Adrenal gland (tissue), 5 donors: ENCODE results near the gene SORBS2.

Source experiments
- POLR2A ChIP-seq, 2 donors: fragments of 450-650 bp; IDR thresholded peaks; one replicate each; pipeline ENCODE4 v1.6.1; 2017; ENCODE audit warnings: antibody characterized with exemption in 2 of 2, mild to moderate bottlenecking in 2 of 2, moderate library complexity in 1 of 2
- TF ChIP-seq, protein P1 (sequence below), 6 experiments: fragments of 450-650 bp in 4 of 6; fragments of 200-600 bp in 2 of 6; sonication (generic) in 1 of 6; IDR thresholded peaks; 1 replicate in 5 of 6; 2 replicates in 1 of 6; pipeline versions ENCODE4 v1.5.1 to v1.8.0; 2016 to 2021; ENCODE audit warnings: antibody characterized with exemption in 6 of 6, mild to moderate bottlenecking in 2 of 6, moderate library complexity in 1 of 6
- donor health status: DM: no; HTN: no; CAD: no.

DNA sequence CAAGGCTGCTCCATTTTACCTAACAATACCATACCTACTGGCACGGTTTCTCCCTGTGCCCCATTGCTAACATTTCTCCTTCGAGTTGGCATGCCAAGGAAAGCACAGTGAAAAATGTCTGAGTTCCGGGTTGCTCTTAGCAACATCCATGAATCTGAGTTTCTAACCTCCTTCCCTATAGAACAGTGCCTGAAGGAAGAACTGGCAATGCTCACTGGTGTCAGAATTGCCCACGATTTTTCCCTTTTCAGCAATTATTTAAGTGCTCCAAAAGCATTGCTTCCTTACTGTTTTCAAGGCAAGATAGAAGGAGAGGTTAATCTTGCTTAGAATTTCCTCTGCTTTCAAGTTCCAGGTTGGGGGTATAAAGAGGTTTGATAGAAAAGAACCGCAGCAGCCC lies 75.1 kb downstream of the SORBS2 start:
- TF ChIP-seq, protein P1, sequence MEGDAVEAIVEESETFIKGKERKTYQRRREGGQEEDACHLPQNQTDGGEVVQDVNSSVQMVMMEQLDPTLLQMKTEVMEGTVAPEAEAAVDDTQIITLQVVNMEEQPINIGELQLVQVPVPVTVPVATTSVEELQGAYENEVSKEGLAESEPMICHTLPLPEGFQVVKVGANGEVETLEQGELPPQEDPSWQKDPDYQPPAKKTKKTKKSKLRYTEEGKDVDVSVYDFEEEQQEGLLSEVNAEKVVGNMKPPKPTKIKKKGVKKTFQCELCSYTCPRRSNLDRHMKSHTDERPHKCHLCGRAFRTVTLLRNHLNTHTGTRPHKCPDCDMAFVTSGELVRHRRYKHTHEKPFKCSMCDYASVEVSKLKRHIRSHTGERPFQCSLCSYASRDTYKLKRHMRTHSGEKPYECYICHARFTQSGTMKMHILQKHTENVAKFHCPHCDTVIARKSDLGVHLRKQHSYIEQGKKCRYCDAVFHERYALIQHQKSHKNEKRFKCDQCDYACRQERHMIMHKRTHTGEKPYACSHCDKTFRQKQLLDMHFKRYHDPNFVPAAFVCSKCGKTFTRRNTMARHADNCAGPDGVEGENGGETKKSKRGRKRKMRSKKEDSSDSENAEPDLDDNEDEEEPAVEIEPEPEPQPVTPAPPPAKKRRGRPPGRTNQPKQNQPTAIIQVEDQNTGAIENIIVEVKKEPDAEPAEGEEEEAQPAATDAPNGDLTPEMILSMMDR (IDR thresholded peaks at IDR 0.05) = no peak
- no peak for TF ChIP-seq POLR2A (IDR thresholded peaks at IDR 0.05)
